Effector memory CD4-positive, alpha-beta T cell (primary cell): ENCODE results near the gene ZNF668.

ENCODE experiments used
- DNase-seq, 3 donors: peaks; one replicate each; pipeline ENCODE4 v3.0.0-alpha.2; 2020
- H3K27ac ChIP-seq: 2 replicates; pipeline ENCODE4 v1.7.0; 2013; ENCODE audit warnings: mild to moderate bottlenecking, low read length, moderate library complexity; ENCODE audit not compliant: insufficient read depth, poor library complexity, severe bottlenecking
- H3K27me3 ChIP-seq: replicated peaks from 2 replicates; pipeline ENCODE4 v1.7.0; 2013; ENCODE audit warnings: mild to moderate bottlenecking, low read length; ENCODE audit not compliant: insufficient read depth, control insufficient read depth, poor library complexity, severe bottlenecking
- H3K36me3 ChIP-seq: 2 replicates; pipeline ENCODE4 v1.7.0; 2013; ENCODE audit warnings: mild to moderate bottlenecking, low read length, moderate library complexity; ENCODE audit not compliant: control insufficient read depth, insufficient read depth
- H3K4me1 ChIP-seq: 2 replicates; pipeline ENCODE4 v1.7.0; 2013; ENCODE audit warnings: low read length, mild to moderate bottlenecking; ENCODE audit not compliant: control insufficient read depth, insufficient read depth, poor library complexity, severe bottlenecking
- H3K4me3 ChIP-seq: 2 replicates; pipeline ENCODE4 v1.7.0; 2013; ENCODE audit warnings: low read length, low read depth, mild to moderate bottlenecking; ENCODE audit not compliant: insufficient read depth, poor library complexity, severe bottlenecking
- H3K9me3 ChIP-seq: 2 replicates; pipeline ENCODE4 v1.7.0; 2013; ENCODE audit warnings: mild to moderate bottlenecking, low read length, moderate library complexity; ENCODE audit not compliant: control insufficient read depth

ZNF668 gene

DNA sequence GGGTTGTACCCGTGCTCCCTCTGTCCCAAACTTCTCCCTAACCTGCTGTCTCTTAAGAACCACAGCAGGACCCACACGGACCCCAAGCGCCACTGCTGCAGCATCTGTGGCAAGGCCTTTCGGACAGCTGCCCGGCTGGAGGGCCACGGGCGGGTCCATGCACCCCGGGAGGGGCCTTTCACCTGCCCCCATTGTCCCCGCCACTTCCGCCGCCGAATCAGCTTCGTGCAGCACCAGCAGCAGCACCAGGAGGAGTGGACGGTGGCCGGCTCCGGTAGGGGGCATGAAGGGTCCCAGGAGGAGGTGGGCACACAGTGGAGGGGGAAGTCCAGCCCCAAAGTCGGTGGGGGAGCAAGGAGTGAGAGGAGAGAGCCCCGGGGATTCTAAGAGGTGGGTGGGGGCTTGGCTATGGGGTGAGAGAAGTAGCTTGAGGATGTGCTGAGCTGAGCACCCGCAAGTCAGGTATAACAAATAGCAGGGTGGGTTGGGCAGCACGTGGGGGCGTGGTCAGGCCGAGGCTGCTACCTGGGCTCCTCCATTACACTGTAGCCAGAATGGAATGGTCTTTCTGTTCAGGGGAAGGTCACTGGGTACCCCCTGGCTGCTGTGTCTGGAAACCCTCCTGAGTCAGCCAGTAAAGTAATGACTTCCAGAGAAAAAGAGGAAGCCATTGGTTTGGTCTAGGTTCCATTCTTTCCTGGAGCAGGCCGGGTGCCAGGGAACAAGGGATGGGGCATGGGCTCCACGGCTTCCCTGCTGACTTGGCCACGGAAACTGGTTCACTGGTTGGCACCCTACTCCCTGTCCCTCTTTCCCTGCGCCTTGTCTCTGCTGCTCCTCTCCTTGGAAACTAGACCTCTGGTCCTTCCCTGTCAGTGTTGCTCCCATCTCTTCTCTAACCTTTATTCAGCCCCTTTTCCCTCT lies 7.7 kb upstream of the ZNF668 start:
- Histone ChIP-seq H3K27ac (no peak overlapping the region), H3K4me1 (no peaks in the 10 kb centered on the region), H3K9me3 (no peaks in the 10 kb centered on the region), H3K36me3 (peaks cover 57% of the 10 kb centered on the region), H3K4me3 (no peak overlapping the region), H3K27me3 (no peaks in the 10 kb centered on the region)
- DNase-seq = no peak

GRCh38 chr16:31080756-31081419 lies 6.8 kb upstream of the ZNF668 start:
- no peak overlapping the region for H3K4me3 ChIP-seq
- DNase-seq = no peak
- no peaks in the 10 kb centered on the region for H3K27me3 ChIP-seq
- no peak overlapping the region for H3K27ac ChIP-seq
- no peaks in the 10 kb centered on the region for H3K4me1 ChIP-seq
- peaks cover 61% of the 10 kb centered on the region for H3K36me3 ChIP-seq
- no peaks in the 10 kb centered on the region for H3K9me3 ChIP-seq

- no peak for DNase-seq
Observed at GRCh38 chr16:31080035-31080629, 6.1 kb upstream of the ZNF668 start.

DNA sequence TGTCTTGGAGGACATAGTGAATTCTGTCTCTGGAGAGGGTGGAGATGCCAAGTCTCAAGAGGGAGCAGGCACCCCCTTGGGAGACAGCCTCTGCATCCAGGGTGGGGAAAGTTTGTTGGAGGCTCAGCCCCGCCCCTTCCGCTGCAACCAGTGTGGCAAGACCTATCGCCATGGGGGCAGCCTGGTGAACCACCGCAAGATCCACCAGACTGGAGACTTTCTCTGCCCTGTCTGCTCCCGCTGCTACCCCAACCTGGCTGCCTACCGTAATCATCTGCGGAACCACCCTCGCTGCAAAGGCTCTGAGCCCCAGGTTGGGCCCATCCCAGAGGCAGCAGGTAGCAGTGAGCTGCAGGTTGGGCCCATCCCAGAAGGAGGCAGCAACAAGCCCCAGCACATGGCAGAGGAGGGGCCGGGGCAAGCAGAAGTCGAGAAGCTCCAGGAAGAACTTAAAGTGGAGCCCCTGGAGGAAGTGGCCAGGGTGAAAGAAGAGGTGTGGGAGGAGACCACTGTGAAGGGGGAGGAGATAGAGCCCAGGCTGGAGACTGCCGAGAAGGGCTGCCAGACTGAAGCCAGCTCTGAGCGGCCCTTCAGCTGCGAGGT lies 5.4 kb upstream of the ZNF668 start:
- Histone ChIP-seq H3K36me3 (peaks cover 60% of the 10 kb centered on the region), H3K4me3 (no peak overlapping the region)

More at GRCh38 chr16:31080035-31080629, 6.1 kb upstream of the ZNF668 start:
- Histone ChIP-seq H3K4me1 (no peaks in the 10 kb centered on the region), H3K9me3 (no peaks in the 10 kb centered on the region), H3K27ac (no peak overlapping the region), H3K27me3 (no peaks in the 10 kb centered on the region), H3K4me3 (no peak overlapping the region), H3K36me3 (peaks cover 61% of the 10 kb centered on the region)

DNA sequence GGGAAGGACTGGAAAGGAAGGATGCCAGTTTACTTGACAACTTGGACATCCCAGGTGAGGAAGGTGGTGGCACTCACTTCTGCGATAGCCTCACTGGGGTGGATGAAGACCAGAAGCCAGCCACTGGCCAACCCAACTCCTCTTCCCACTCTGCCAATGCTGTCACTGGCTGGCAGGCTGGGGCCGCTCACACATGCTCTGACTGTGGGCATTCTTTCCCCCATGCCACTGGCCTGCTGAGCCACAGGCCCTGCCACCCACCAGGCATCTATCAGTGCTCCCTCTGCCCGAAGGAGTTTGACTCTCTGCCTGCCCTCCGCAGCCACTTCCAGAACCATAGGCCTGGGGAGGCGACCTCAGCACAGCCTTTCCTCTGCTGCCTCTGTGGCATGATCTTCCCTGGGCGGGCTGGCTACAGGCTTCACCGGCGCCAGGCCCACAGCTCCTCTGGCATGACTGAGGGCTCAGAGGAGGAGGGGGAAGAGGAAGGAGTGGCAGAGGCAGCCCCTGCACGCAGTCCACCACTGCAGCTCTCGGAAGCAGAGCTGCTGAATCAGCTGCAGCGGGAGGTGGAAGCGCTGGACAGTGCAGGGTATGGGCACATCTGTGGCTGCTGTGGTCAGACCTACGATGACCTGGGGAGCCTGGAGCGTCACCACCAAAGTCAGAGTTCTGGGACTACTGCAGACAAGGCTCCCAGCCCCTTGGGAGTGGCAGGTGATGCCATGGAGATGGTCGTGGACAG lies 4.7 kb upstream of the ZNF668 start:
- H3K4me3 ChIP-seq = no peak overlapping the region
- H3K27me3 ChIP-seq = no peaks in the 10 kb centered on the region
- H3K9me3 ChIP-seq = no peaks in the 10 kb centered on the region
- peaks cover 53% of the 10 kb centered on the region for H3K36me3 ChIP-seq
- no peak overlapping the region for H3K27ac ChIP-seq
- H3K4me1 ChIP-seq = peaks cover 4% of the 10 kb centered on the region
- DNase-seq = no peak

More for the DNA sequence above, 5.4 kb upstream of the ZNF668 start:
- Histone ChIP-seq H3K27me3 (no peaks in the 10 kb centered on the region), H3K27ac (no peak overlapping the region), H3K9me3 (no peaks in the 10 kb centered on the region), H3K4me1 (peaks cover 4% of the 10 kb centered on the region)
- DNase-seq = no peak

DNA sequence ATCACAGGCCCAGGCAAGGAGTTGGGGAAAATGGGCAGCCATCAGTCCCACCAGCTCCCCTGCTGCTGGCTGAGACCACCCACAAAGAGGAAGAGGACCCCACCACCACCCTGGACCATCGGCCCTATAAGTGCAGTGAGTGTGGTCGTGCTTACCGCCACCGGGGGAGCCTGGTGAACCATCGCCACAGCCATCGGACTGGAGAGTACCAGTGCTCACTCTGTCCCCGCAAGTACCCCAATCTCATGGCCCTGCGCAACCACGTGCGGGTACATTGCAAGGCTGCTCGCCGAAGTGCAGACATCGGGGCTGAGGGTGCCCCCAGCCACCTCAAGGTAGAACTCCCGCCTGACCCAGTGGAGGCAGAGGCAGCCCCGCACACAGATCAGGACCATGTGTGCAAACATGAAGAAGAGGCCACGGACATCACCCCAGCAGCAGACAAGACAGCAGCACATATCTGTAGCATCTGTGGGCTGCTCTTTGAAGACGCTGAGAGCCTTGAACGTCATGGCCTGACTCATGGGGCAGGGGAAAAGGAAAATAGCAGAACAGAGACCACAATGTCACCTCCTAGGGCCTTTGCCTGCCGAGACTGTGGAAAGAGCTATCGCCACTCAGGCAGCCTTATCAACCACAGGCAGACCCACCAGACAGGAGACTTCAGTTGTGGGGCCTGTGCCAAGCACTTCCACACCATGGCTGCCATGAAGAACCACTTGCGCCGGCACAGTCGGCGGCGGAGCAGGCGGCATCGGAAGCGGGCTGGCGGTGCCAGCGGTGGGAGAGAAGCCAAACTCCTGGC lies 3.8 kb upstream of the ZNF668 start:
- Histone ChIP-seq H3K36me3 (peaks cover 53% of the 10 kb centered on the region), H3K27ac (no peak overlapping the region), H3K4me1 (peaks cover 7% of the 10 kb centered on the region)

GRCh38 chr16:31077024-31077423 lies 3.0 kb upstream of the ZNF668 start:
- Histone ChIP-seq H3K4me1 (peaks cover 15% of the 10 kb centered on the region), H3K27ac (no peak overlapping the region), H3K4me3 (no peak overlapping the region), H3K27me3 (no peaks in the 10 kb centered on the region), H3K9me3 (no peaks in the 10 kb centered on the region), H3K36me3 (peaks cover 47% of the 10 kb centered on the region)
- DNase-seq = no peak

More for the DNA sequence above, 3.8 kb upstream of the ZNF668 start:
- no peak for DNase-seq
- no peaks in the 10 kb centered on the region for H3K27me3 ChIP-seq
- H3K9me3 ChIP-seq = no peaks in the 10 kb centered on the region
- H3K4me3 ChIP-seq = no peak overlapping the region

DNA sequence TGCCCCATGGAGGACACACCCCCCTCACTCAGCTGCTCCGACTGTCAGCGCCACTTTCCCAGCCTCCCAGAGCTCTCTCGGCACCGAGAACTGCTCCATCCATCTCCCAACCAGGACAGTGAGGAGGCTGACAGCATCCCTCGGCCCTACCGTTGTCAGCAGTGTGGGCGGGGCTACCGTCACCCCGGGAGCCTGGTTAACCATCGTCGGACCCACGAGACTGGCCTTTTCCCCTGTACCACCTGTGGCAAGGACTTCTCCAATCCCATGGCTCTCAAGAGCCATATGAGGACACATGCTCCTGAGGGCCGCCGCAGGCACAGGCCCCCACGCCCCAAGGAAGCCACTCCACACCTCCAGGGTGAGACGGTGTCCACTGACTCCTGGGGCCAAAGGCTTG lies 2.3 kb upstream of the ZNF668 start:
- no peaks in the 10 kb centered on the region for H3K9me3 ChIP-seq
- H3K36me3 ChIP-seq = peaks cover 44% of the 10 kb centered on the region
- no peak overlapping the region for H3K4me3 ChIP-seq
- H3K27me3 ChIP-seq = no peaks in the 10 kb centered on the region
- H3K4me1 ChIP-seq = peaks cover 20% of the 10 kb centered on the region
- no peak overlapping the region for H3K27ac ChIP-seq
- no peak for DNase-seq

- H3K4me1 ChIP-seq = peaks cover 20% of the 10 kb centered on the region
Observed at GRCh38 chr16:31074814-31075183, 759 bp upstream of the ZNF668 start.

More at GRCh38 chr16:31074814-31075183, 759 bp upstream of the ZNF668 start:
- Histone ChIP-seq H3K4me3 (peak overlapping the region; percentile 91), H3K9me3 (no peaks in the 10 kb centered on the region), H3K27me3 (no peaks in the 10 kb centered on the region), H3K27ac (peak overlapping the region; percentile 92), H3K36me3 (peaks cover 36% of the 10 kb centered on the region)
- DNase-seq = no peak
